ENCODE results near the gene HOXA9.

HOXA9 gene

GRCh38 chr7:27125986-27126394 is 39.3 kb downstream of the HOXA9 start:
- no peak overlapping the region for H3K4me3 ChIP-seq (replicated peaks; ENCODE audit: insufficient read depth, low read length)
- no peak overlapping the region for H3K27ac ChIP-seq (replicated peaks)
- H3K27me3 ChIP-seq (ENCODE audit: insufficient read depth, poor library complexity, severe bottlenecking) = peaks cover 4% of the 10 kb centered on the region
- no peak for DNase-seq (ENCODE audit: low read depth in 1 of 2, low spot score in 1 of 2)
- TF ChIP-seq REST (IDR thresholded peaks at IDR 0.05; ENCODE audit: insufficient replicate concordance, low read depth) (no peak), GABPA (IDR thresholded peaks at IDR 0.05; ENCODE audit: low read depth) (no peak), SPI1 (IDR thresholded peaks at IDR 0.05; ENCODE audit: borderline replicate concordance, low read depth) (no peak), POLR2AphosphoS5 (IDR thresholded peaks at IDR 0.05; ENCODE audit: low read depth) (no peak), CTCF (IDR thresholded peaks at IDR 0.05; ENCODE audit: insufficient read depth, low read length) (no peak)

GRCh38 chr7:27124902-27125689 is 40.2 kb downstream of the HOXA9 start:
- DNase-seq (ENCODE audit: low read depth in 1 of 2, low spot score in 1 of 2) = no peak
- no peak overlapping the region for H3K27ac ChIP-seq (replicated peaks)
- H3K27me3 ChIP-seq (ENCODE audit: insufficient read depth, poor library complexity, severe bottlenecking) = peaks cover 4% of the 10 kb centered on the region
- no peak overlapping the region for H3K4me3 ChIP-seq (replicated peaks; ENCODE audit: insufficient read depth, low read length)
- no peak for TF ChIP-seq CTCF (IDR thresholded peaks at IDR 0.05; ENCODE audit: insufficient read depth, low read length)
- TF ChIP-seq POLR2AphosphoS5 (IDR thresholded peaks at IDR 0.05; ENCODE audit: low read depth) = no peak
- no peak for TF ChIP-seq REST (IDR thresholded peaks at IDR 0.05; ENCODE audit: insufficient replicate concordance, low read depth)
- no peak for TF ChIP-seq GABPA (IDR thresholded peaks at IDR 0.05; ENCODE audit: low read depth)
- TF ChIP-seq SPI1 (IDR thresholded peaks at IDR 0.05; ENCODE audit: borderline replicate concordance, low read depth) = no peak

GRCh38 chr7:27124096-27124901 is 41.0 kb downstream of the HOXA9 start:
- no peak overlapping the region for H3K4me3 ChIP-seq (replicated peaks; ENCODE audit: insufficient read depth, low read length)
- no peak overlapping the region for H3K27ac ChIP-seq (replicated peaks)
- no peak for TF ChIP-seq GABPA (IDR thresholded peaks at IDR 0.05; ENCODE audit: low read depth)
- TF ChIP-seq SPI1 (IDR thresholded peaks at IDR 0.05; ENCODE audit: borderline replicate concordance, low read depth) = no peak
- TF ChIP-seq CTCF (IDR thresholded peaks at IDR 0.05; ENCODE audit: insufficient read depth, low read length) = no peak
- TF ChIP-seq REST (IDR thresholded peaks at IDR 0.05; ENCODE audit: insufficient replicate concordance, low read depth) = no peak
- no peak for TF ChIP-seq POLR2AphosphoS5 (IDR thresholded peaks at IDR 0.05; ENCODE audit: low read depth)

More at GRCh38 chr7:27124096-27124901, 41.0 kb downstream of the HOXA9 start:
- H3K27me3 ChIP-seq (ENCODE audit: insufficient read depth, poor library complexity, severe bottlenecking) = peaks cover 4% of the 10 kb centered on the region
- DNase-seq (ENCODE audit: low read depth in 1 of 2, low spot score in 1 of 2) = no peak
